GM19328 (cell line): ENCODE results near the gene CAT.

Source experiments
- ATAC-seq: cut with Tn5 transposase; IDR thresholded peaks from one replicate; pipeline ENCODE4 v1.9.1; 2021; ENCODE audit warnings: mild to moderate bottlenecking, moderate library complexity; ENCODE audit not compliant: unreplicated experiment

Gene CAT

GRCh38 chr11:34521265-34521664 lies 82.5 kb downstream of the CAT start:
- no peak for ATAC-seq
